Activated naive CD4-positive, alpha-beta T cell treated with anti-CD3 and anti-CD28 coated beads, Interleukin-2, amount 50 U/mL, for 24 hours (primary cell): ENCODE data around the gene KAZN.
A peak's percentile ranks its signal among the peaks of the same experiment; 100 is the strongest.

Experiments used
- H3K27ac Mint-ChIP-seq: one replicate; pipeline ENCODE4 v1.8.0; 2021; ENCODE audit warnings: mild to moderate bottlenecking, mixed read lengths
- H3K27me3 Mint-ChIP-seq: one replicate; pipeline ENCODE4 v1.8.0; 2021; ENCODE audit warnings: mixed read lengths
- H3K36me3 Mint-ChIP-seq: one replicate; pipeline ENCODE4 v1.8.0; 2021; ENCODE audit warnings: mixed read lengths
- H3K4me1 Mint-ChIP-seq: one replicate; pipeline ENCODE4 v1.8.0; 2021; ENCODE audit warnings: mixed read lengths
- H3K4me3 Mint-ChIP-seq: one replicate; pipeline ENCODE4 v1.8.0; 2021; ENCODE audit warnings: mild to moderate bottlenecking, mixed read lengths
- H3K9me3 Mint-ChIP-seq: one replicate; pipeline ENCODE4 v1.8.0; 2021; ENCODE audit warnings: mixed read lengths

KAZN gene

GRCh38 chr1:15065291-15065690 lies 466.8 kb downstream of the KAZN start:
- Mint-ChIP-seq H3K9me3 (no peaks in the 10 kb centered on the region), H3K27ac (no peak overlapping the region)

GRCh38 chr1:15065736-15066135 lies 467.3 kb downstream of the KAZN start:
- no peak overlapping the region for H3K27ac Mint-ChIP-seq
- H3K36me3 Mint-ChIP-seq: no peaks in the 10 kb centered on the region
- no peaks in the 10 kb centered on the region for H3K27me3 Mint-ChIP-seq
- H3K9me3 Mint-ChIP-seq: no peaks in the 10 kb centered on the region
- no peaks in the 10 kb centered on the region for H3K4me1 Mint-ChIP-seq
- H3K4me3 Mint-ChIP-seq: no peak overlapping the region

More at GRCh38 chr1:15065291-15065690, 466.8 kb downstream of the KAZN start:
- no peak overlapping the region for H3K4me3 Mint-ChIP-seq
- H3K36me3 Mint-ChIP-seq: no peaks in the 10 kb centered on the region
- H3K27me3 Mint-ChIP-seq: no peaks in the 10 kb centered on the region
- H3K4me1 Mint-ChIP-seq: no peaks in the 10 kb centered on the region

- H3K9me3 Mint-ChIP-seq: no peaks in the 10 kb centered on the region
- H3K36me3 Mint-ChIP-seq: no peaks in the 10 kb centered on the region
- H3K27ac Mint-ChIP-seq: no peak overlapping the region
- no peaks in the 10 kb centered on the region for H3K4me1 Mint-ChIP-seq
- H3K27me3 Mint-ChIP-seq: no peaks in the 10 kb centered on the region
- peak overlapping the region; percentile 36 for H3K4me3 Mint-ChIP-seq
Measured at GRCh38 chr1:15066191-15066590, 467.7 kb downstream of the KAZN start.

- H3K4me3 Mint-ChIP-seq: no peak overlapping the region
- no peaks in the 10 kb centered on the region for H3K4me1 Mint-ChIP-seq
- no peaks in the 10 kb centered on the region for H3K9me3 Mint-ChIP-seq
- no peaks in the 10 kb centered on the region for H3K27me3 Mint-ChIP-seq
- H3K36me3 Mint-ChIP-seq: no peaks in the 10 kb centered on the region
- H3K27ac Mint-ChIP-seq: no peak overlapping the region
Measured at GRCh38 chr1:15067148-15067547, 468.7 kb downstream of the KAZN start.

- Mint-ChIP-seq H3K36me3 (no peaks in the 10 kb centered on the region), H3K4me3 (no peak overlapping the region), H3K4me1 (no peaks in the 10 kb centered on the region), H3K27ac (no peak overlapping the region), H3K9me3 (no peaks in the 10 kb centered on the region), H3K27me3 (no peaks in the 10 kb centered on the region)
Measured at GRCh38 chr1:15068152-15068551, 469.7 kb downstream of the KAZN start.

GRCh38 chr1:15068997-15069396 lies 470.5 kb downstream of the KAZN start:
- Mint-ChIP-seq H3K4me3 (no peak overlapping the region), H3K36me3 (no peaks in the 10 kb centered on the region), H3K4me1 (no peaks in the 10 kb centered on the region), H3K27ac (no peak overlapping the region), H3K9me3 (no peaks in the 10 kb centered on the region), H3K27me3 (no peaks in the 10 kb centered on the region)

GRCh38 chr1:15070145-15070748 lies 471.8 kb downstream of the KAZN start:
- H3K36me3 Mint-ChIP-seq: no peaks in the 10 kb centered on the region

GRCh38 chr1:15071936-15072335 lies 473.5 kb downstream of the KAZN start:
- Mint-ChIP-seq H3K4me3 (no peak overlapping the region), H3K4me1 (no peaks in the 10 kb centered on the region), H3K27ac (no peak overlapping the region)

More at GRCh38 chr1:15070145-15070748, 471.8 kb downstream of the KAZN start:
- no peaks in the 10 kb centered on the region for H3K27me3 Mint-ChIP-seq
- no peaks in the 10 kb centered on the region for H3K9me3 Mint-ChIP-seq
- H3K27ac Mint-ChIP-seq: no peak overlapping the region
- no peak overlapping the region for H3K4me3 Mint-ChIP-seq
- no peaks in the 10 kb centered on the region for H3K4me1 Mint-ChIP-seq

GRCh38 chr1:15073799-15074308 lies 475.4 kb downstream of the KAZN start:
- H3K9me3 Mint-ChIP-seq: no peaks in the 10 kb centered on the region
- H3K4me3 Mint-ChIP-seq: no peak overlapping the region
- H3K4me1 Mint-ChIP-seq: no peaks in the 10 kb centered on the region
- no peak overlapping the region for H3K27ac Mint-ChIP-seq
- no peaks in the 10 kb centered on the region for H3K27me3 Mint-ChIP-seq
- no peaks in the 10 kb centered on the region for H3K36me3 Mint-ChIP-seq

More at GRCh38 chr1:15071936-15072335, 473.5 kb downstream of the KAZN start:
- no peaks in the 10 kb centered on the region for H3K9me3 Mint-ChIP-seq
- no peaks in the 10 kb centered on the region for H3K36me3 Mint-ChIP-seq
- no peaks in the 10 kb centered on the region for H3K27me3 Mint-ChIP-seq

GRCh38 chr1:15075175-15075574 lies 476.7 kb downstream of the KAZN start:
- no peaks in the 10 kb centered on the region for H3K27me3 Mint-ChIP-seq
- H3K4me1 Mint-ChIP-seq: no peaks in the 10 kb centered on the region
- no peak overlapping the region for H3K4me3 Mint-ChIP-seq
- no peaks in the 10 kb centered on the region for H3K36me3 Mint-ChIP-seq
- no peak overlapping the region for H3K27ac Mint-ChIP-seq
- H3K9me3 Mint-ChIP-seq: no peaks in the 10 kb centered on the region

- Mint-ChIP-seq H3K36me3 (no peaks in the 10 kb centered on the region), H3K27ac (no peak overlapping the region), H3K4me3 (no peak overlapping the region), H3K4me1 (no peaks in the 10 kb centered on the region), H3K27me3 (no peaks in the 10 kb centered on the region), H3K9me3 (no peaks in the 10 kb centered on the region)
Measured at GRCh38 chr1:15075817-15076216, 477.3 kb downstream of the KAZN start.

- Mint-ChIP-seq H3K4me1 (no peaks in the 10 kb centered on the region), H3K4me3 (no peak overlapping the region), H3K27me3 (no peaks in the 10 kb centered on the region), H3K27ac (no peak overlapping the region), H3K36me3 (no peaks in the 10 kb centered on the region), H3K9me3 (no peaks in the 10 kb centered on the region)
Measured at GRCh38 chr1:15076807-15077206, 478.3 kb downstream of the KAZN start.

GRCh38 chr1:15077384-15077783 lies 478.9 kb downstream of the KAZN start:
- Mint-ChIP-seq H3K4me3 (no peak overlapping the region), H3K9me3 (no peaks in the 10 kb centered on the region), H3K27me3 (no peaks in the 10 kb centered on the region), H3K36me3 (no peaks in the 10 kb centered on the region), H3K4me1 (no peaks in the 10 kb centered on the region), H3K27ac (no peak overlapping the region)

GRCh38 chr1:15080328-15081007 lies 482.0 kb downstream of the KAZN start:
- H3K27me3 Mint-ChIP-seq: no peaks in the 10 kb centered on the region
- no peaks in the 10 kb centered on the region for H3K36me3 Mint-ChIP-seq
- no peak overlapping the region for H3K4me3 Mint-ChIP-seq
- no peaks in the 10 kb centered on the region for H3K9me3 Mint-ChIP-seq
- no peak overlapping the region for H3K27ac Mint-ChIP-seq
- H3K4me1 Mint-ChIP-seq: no peaks in the 10 kb centered on the region

GRCh38 chr1:15081102-15081501 lies 482.6 kb downstream of the KAZN start:
- H3K4me3 Mint-ChIP-seq: no peak overlapping the region
- H3K27me3 Mint-ChIP-seq: no peaks in the 10 kb centered on the region
- H3K36me3 Mint-ChIP-seq: no peaks in the 10 kb centered on the region
- H3K27ac Mint-ChIP-seq: no peak overlapping the region
- no peaks in the 10 kb centered on the region for H3K4me1 Mint-ChIP-seq
- no peaks in the 10 kb centered on the region for H3K9me3 Mint-ChIP-seq

GRCh38 chr1:15083578-15083977 lies 485.1 kb downstream of the KAZN start:
- no peaks in the 10 kb centered on the region for H3K27me3 Mint-ChIP-seq
- no peak overlapping the region for H3K4me3 Mint-ChIP-seq
- no peaks in the 10 kb centered on the region for H3K9me3 Mint-ChIP-seq
- no peaks in the 10 kb centered on the region for H3K4me1 Mint-ChIP-seq
- no peak overlapping the region for H3K27ac Mint-ChIP-seq
- H3K36me3 Mint-ChIP-seq: no peaks in the 10 kb centered on the region
